Superior temporal gyrus (tissue), 1 donor: ENCODE results near the gene B3GALT4.

Experiments
- DNase-seq: peaks from one replicate; pipeline ENCODE4 v3.0.0-alpha.2; 2016; ENCODE audit errors: extremely low spot score

B3GALT4 gene

DNA sequence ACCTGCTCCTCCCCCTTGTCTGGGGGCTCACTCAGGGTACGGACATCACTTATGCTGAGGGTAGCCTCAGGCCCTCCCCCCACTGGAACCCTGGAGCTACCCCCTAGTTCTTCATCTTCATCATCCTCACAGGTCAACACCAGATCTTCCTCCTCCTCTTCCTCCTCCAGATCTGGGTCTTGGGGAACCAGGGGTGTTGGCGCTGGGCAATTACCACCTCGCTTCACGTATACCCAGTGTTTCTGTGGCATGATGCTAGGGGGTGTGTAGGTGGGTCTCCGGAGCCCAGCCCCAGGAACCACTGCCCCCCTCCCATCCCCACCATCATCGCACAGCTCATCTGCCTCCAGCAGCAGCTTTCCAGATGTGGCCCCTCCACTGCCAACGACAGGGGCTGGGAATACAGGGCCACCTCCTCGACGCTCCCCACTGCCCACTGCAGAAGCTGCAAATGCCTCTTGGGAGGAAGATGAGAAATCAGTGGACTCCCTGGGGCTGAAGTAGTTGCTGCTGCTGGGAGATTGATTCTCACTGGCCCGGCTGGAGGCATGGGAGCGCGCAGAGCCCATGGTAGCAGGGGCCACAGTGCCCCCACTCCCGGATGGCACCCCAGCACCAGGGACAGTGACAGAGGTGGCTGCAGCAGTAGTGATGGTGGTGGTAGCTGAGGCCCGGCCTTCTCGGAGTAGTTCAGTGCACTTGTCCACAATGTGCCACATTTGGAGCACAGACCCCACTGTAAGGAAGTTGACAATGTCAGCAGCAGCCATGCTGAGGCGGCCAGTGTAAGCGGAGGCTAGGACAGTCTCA lies 39.1 kb downstream of the B3GALT4 start:
- DNase-seq, result no peak

DNA sequence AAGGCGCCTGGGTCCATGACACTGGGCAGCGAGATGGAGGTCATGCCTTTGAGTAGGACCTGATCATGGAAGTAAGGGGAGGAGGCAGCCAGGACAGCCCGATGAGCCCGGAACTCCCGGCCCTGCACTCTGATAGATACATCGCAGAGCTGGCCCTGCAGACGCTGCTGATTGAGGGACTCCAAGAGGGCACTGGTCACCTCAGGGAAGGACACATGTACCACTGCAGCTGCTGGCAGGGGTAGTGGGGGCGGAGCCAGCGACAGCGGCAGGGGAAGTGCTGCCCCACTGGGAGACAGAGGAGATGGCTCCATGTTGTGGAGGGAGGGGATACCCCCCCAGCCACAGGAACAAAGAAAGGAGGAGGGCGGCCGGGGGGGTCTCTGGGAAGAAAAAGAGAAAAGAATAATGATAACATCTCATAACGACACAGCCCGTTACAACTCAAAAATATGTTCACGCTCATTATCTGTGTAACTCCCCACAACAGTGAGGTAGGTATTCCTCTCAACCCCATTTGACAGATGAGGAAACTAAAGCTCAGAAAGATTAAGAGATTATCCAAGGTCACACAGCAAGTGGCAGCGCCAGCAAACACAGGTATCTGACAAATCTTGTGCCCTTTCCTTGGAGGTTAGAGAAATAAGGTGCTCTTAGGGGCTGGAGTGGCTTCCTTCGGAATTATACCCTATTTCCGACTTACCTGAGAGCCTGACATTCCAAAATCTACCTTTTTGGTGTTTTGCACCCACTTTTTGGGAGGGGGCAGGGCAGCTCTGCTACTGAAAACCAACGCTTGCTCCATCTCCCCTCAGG lies 39.9 kb downstream of the B3GALT4 start:
- DNase-seq, result no peak

DNA sequence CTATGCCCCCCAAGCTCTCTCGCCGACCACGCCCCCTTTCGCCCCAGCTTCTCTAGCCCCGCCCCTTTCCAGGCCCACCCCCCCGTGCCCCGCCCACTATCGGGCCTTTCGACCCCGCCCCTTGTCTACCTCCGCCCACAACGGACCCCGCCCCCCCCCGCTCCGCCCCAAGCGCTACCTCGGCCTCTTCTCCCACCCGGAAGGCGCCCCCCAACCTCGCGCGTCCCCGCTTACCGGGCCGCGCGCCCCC lies 40.4 kb downstream of the B3GALT4 start:
- DNase-seq, result no peak

DNA sequence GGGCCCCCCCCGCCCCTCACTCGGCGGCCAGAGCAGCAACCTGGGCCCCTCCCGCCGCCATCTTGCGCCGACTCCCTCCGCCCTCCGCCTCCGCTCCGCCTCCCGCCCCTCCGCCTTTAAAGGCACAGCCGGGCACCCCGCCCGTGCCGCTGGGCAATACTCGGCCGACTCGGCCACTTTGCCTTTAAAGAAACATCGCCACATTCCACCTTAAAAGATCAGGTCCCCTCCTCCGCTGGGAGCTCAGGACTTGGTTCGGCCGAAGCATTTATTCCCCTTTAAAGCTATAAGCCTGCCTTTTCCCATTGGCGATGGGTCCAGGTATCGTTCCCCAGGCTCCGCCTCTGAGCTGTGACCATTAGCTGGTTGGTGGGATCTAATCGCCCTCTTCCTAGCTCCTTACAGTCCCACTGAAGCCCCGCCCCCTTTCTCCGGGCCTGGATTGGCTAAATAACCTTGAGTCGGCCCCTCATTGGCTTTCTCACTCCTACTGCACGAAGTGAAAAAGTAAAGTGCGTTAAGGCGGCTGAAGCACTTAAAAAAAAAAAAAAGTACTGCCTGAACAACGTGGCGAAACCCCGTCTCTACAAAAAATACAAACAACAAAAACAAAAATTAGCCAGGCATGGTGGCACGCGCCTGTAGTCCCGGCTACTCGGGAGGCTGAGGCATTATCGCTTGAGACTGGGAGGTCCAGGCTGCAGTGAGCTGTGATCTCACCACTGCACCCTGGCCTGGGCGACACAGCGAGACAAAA lies 40.9 kb downstream of the B3GALT4 start, which contains the start of gene ZBTB22:
Gene ZBTB22, minus strand, starts transcription at position 76 of the 757 bp plus-strand sequence. CDS start 828 bp downstream, outside the sequence.
- peak; percentile 98 for DNase-seq

DNA sequence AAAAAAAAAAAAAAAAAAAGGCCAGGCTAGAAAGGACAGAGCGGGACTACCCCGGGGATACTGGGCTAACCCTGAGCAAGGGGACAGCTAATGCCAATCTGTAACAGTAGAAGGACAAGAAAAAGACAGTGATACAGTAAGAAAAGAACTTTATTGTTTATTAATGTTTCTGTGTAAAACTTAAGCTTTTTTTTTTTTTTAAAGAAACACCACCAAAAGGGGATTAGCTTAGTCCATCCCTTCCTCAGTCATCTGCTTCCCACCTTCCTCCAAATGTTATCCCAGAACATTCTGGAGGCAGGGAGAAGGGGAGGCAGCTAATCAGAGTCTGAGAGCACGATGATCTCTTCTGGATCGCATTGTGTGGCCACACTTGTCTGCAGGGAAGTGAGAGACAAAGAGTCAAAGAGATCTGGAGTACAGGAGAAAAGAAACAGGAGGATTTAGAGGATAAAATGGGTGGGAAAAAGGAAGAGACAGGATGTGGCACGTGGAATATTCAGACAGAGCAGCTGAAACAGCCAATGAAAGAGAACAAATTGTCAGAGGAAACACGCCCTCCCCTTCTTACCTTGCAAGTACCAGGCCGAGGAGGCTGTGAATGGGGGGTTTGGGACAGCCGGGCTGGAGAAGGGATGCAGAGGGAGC lies 41.6 kb downstream of the B3GALT4 start:
- DNase-seq, result no peak

DNA sequence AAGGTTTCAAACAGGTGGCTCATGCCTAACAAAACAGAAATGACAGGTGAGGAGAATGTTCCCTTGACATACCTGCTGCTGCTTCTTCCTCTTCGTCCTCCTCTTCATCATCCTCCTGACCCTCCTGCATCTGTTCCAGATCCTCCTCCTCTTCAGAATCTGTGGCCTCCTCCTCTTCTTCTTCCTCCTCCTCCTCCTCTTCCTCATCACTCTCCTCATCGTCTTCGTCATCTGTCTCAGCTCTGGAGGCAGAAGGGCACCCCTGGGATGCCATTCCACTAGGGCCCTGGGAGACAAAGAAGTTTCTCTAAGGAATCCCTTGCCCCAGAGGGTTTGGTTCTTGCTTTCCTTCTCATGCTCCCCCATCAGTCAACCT lies 43.0 kb downstream of the B3GALT4 start:
- no peak for DNase-seq

DNA sequence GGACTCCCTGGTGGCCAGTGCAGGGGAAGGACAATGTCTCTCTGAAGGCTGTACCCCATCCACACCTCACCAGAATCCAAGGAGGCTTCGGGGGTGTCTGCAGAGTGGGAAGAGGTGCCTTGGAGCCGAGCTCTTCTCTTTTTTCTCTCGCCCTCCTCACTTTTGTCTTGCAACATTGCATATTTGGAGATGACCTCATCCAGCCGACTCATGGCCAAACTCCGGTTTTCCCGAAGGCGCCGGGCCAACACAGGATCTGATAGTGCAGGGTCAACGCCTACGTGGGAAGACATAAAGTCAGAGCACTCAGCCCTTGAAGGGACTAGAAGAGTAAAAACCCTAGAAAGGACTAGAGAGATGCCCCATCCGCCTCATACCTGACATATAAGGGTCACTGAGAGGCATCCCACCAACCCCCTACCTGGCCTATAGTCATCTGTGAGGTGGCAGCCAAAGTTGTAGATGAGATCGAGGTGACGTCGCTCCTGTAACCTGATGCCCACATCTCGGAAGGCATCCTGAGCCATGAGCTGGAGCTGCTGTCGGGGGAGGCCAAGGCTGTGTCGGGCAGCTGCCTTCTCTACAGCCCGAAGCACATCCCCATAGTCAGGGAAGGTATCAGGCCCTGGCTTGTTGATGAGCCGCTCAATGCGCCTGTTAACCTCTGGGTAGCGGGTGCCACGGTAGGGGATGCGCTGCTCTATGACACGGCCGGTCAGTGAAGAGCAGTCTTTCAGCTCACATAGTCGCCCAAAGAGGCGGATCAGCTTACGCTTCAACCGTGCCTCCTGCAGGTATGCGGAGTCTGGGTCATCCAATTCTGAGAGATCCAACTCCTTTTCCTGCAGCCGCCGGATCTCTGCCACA lies 43.6 kb downstream of the B3GALT4 start:
- DNase-seq, result no peak

DNA sequence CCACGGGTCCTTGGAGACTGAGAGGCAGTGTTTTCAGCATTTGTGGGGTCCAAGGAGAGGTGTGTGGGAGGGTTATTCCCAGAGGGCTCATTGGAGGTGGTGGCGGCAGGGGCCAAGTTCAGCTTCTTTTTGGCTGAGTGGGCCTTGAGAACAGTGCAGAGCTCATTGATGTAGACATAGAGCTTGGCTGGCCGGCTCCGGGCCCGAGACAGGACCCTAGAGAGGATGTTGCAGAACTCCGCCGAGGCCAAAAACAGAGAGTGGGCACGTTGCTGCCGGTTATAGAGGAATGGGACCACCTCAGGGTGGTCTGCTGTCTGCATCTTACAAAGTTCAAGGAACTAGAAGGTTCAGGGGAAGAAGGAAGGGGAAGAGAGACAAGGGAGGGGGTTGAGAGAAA lies 44.3 kb downstream of the B3GALT4 start:
- no peak for DNase-seq

DNA sequence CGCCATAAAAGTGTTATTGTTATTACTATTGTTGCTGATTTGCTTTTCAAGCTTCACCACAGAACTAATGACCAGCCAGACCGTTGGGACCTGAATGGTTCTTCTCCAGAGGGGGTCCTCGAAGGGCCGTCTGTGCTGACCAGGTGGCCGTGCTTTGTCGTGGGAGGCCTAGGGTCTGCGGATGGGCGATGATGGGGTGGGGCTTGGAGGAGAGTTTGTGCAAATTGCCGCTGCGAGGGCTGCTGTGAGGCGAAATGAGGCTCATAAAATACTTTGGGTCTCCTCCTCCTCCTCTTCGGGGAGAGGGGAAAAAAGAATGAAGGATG lies 46.7 kb downstream of the B3GALT4 start:
- DNase-seq, result no peak

DNA sequence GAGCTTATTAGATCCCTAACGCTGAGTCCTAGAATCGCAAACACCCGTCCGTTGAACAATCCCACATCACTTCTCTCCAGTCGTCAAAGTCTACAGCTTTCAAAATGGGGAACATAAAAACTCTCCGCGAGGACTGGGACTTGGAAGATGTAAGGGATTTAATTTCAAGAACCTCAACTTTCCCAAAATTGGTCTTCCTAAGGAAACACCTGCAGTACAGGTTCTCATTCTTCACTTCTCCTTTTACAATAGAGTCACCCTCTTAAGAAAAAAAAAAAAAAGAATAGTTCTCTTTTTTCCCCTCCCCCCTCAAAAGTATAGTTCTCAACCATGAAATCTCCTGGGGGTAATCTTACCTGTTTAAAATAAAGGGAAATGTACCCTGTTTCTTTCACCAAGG lies 47.2 kb downstream of the B3GALT4 start:
- no peak for DNase-seq
